Tibial artery (tissue), 4 donors: Measurements from ENCODE around the gene ARL2.

Experiments
- DNase-seq, 2 donors: peaks; one replicate each; pipeline ENCODE4 v3.0.0-alpha.2; 2019
- H3K27ac ChIP-seq, 2 donors: fragments of 200-600 bp; sonication (generic) in 1 of 2; 1 replicate in 1 of 2; 2 replicates in 1 of 2; pipeline ENCODE4 v1.5.1; 2018 to 2019; ENCODE audit warnings: mild to moderate bottlenecking in 1 of 2
- H3K27me3 ChIP-seq, 2 donors: fragments of 200-600 bp; sonication (generic) in 1 of 2; one replicate each; pipeline versions ENCODE4 v1.5.1 to v1.6.0; 2016 to 2019
- H3K36me3 ChIP-seq, 3 donors: fragments of 200-600 bp; sonication (generic) in 2 of 3; one replicate each; pipeline ENCODE4 v1.5.1; 2016 to 2019; ENCODE audit warnings: mild to moderate bottlenecking in 2 of 3
- H3K4me1 ChIP-seq, 4 donors: fragments of 200-600 bp; sonication (generic) in 2 of 4; 1 replicate in 3 of 4; 2 replicates in 1 of 4; pipeline ENCODE4 v1.5.1; 2016 to 2019
- H3K4me3 ChIP-seq, 2 donors: fragments of 200-600 bp; sonication (generic) in 1 of 2; 1 replicate in 1 of 2; 2 replicates in 1 of 2; pipeline ENCODE4 v1.5.1; 2018 to 2019; ENCODE audit warnings: mild to moderate bottlenecking in 2 of 2
- H3K9me3 ChIP-seq, 3 donors: fragments of 200-600 bp; sonication (generic) in 1 of 3; one replicate each; pipeline ENCODE4 v1.5.1; 2016 to 2019
- intact Hi-C: fragments of 100-400 bp; cut with DNase I; formaldehyde crosslinking; loops from one replicate; pipeline ENCODE4 v1.15.0; 2023; ENCODE audit warnings: low total_unique reads
- TF ChIP-seq, protein P1 (sequence below), 2 experiments: fragments of 200-600 bp in 1 of 2; fragments of 450-650 bp in 1 of 2; IDR thresholded peaks; one replicate each; pipeline ENCODE4 v1.5.1; 2017 to 2019; ENCODE audit warnings: antibody characterized with exemption in 2 of 2, mild to moderate bottlenecking in 1 of 2, moderate library complexity in 1 of 2

ARL2 gene

DNA sequence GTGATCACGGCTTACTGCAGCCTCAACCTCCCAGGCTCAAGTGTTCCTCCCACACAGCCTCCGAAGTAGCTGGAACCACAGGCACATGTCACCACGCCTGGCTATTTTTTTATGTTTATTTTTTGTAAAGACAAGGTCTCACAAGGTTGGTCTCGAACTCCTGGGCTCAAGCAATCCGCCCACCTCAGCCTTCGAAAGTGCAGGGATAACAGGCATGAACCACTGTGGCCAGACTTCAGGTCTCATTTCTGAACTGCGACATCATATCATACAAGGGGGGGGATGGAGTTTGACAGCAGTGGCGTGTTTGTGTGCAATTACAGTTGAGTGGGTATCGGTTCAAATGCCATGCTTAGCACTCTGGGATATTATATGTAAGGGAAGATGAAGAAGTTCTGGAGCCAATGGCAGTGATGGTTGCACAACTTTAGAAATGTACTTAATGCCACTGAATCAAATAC is 37.5 kb downstream of the ARL2 start:
- H3K27ac ChIP-seq: no peak overlapping the region
- peaks cover 0 to 8% of the 10 kb centered on the region in 2 donors for H3K27me3 ChIP-seq
- H3K4me3 ChIP-seq: no peak overlapping the region
- TF ChIP-seq, protein P1, sequence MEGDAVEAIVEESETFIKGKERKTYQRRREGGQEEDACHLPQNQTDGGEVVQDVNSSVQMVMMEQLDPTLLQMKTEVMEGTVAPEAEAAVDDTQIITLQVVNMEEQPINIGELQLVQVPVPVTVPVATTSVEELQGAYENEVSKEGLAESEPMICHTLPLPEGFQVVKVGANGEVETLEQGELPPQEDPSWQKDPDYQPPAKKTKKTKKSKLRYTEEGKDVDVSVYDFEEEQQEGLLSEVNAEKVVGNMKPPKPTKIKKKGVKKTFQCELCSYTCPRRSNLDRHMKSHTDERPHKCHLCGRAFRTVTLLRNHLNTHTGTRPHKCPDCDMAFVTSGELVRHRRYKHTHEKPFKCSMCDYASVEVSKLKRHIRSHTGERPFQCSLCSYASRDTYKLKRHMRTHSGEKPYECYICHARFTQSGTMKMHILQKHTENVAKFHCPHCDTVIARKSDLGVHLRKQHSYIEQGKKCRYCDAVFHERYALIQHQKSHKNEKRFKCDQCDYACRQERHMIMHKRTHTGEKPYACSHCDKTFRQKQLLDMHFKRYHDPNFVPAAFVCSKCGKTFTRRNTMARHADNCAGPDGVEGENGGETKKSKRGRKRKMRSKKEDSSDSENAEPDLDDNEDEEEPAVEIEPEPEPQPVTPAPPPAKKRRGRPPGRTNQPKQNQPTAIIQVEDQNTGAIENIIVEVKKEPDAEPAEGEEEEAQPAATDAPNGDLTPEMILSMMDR (IDR thresholded peaks at IDR 0.05): no peak
- H3K9me3 ChIP-seq: no peaks in the 10 kb centered on the region
- no peak for DNase-seq
- no peaks in the 10 kb centered on the region for H3K36me3 ChIP-seq
- peaks cover 0 to 19% (median 10%) of the 10 kb centered on the region in 4 donors for H3K4me1 ChIP-seq
- intact Hi-C loops: no loop called here

DNA sequence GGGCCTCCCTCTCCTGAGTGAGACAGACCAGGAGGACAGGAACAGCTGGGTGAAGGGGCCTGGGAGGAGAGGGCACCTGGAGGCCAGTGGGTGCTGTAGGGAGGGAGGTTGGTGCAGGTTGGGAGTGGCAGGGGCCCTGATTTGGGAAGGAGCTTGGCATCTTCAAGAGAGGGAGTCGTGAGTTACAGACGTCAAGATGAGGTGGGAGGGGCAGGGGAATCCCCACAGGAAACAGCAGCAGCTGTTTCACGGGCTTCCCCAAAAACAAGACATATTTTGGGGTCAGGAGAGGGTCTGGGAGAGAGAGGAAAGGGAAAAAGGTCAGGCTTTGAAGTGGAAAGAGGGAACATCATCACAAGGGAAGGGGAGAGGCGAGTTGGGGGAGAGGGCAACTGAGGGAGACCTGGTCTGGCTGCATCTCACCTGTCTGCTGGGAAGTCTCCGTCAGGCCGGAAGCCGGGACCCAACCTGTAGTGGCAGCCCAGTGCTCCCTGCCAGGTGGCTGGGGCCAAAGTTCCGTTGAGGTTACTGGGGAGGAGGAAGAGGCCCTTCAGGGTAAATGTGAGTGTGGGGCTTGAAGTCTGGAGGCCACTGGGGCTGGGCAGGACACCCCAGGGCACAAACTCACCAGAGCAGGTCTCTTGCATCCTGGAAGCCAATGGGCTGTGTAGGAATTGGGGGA is 40.0 kb downstream of the ARL2 start:
- Histone ChIP-seq H3K4me1 (no peaks in the 10 kb centered on the region), H3K27me3 (peaks cover 0 to 12% of the 10 kb centered on the region in 2 donors), H3K36me3 (no peaks in the 10 kb centered on the region), H3K9me3 (no peaks in the 10 kb centered on the region), H3K27ac (no peak overlapping the region), H3K4me3 (no peak overlapping the region)
- TF ChIP-seq, protein P1 (IDR thresholded peaks at IDR 0.05): no peak
- intact Hi-C loops: no loop called here
- DNase-seq: no peak

DNA sequence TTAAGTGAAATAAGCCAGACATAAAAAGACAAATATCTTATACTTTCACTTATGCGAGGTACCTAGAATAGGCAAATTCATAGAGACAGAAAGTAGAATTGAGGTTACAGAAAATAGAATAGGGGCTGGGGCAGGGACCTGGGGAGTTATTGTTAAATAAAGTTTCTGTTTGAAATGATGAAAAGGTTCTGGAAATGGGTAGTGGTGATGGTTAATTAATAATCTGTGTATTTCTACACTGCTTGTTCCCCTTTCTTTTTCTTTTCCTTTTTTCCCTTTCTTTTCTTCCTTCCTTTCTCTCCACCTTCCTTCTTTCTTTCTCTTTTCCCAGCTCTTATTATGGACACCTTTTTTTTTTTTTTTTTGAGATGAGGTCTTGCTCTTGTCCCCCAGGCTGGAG is 41.6 kb downstream of the ARL2 start:
- Histone ChIP-seq H3K27me3 (peaks cover 0 to 13% of the 10 kb centered on the region in 2 donors), H3K36me3 (no peaks in the 10 kb centered on the region), H3K4me1 (no peaks in the 10 kb centered on the region), H3K9me3 (no peaks in the 10 kb centered on the region), H3K4me3 (no peak overlapping the region), H3K27ac (no peak overlapping the region)
- DNase-seq: no peak
- intact Hi-C loops: no loop called here
- TF ChIP-seq, protein P1 (IDR thresholded peaks at IDR 0.05): no peak

DNA sequence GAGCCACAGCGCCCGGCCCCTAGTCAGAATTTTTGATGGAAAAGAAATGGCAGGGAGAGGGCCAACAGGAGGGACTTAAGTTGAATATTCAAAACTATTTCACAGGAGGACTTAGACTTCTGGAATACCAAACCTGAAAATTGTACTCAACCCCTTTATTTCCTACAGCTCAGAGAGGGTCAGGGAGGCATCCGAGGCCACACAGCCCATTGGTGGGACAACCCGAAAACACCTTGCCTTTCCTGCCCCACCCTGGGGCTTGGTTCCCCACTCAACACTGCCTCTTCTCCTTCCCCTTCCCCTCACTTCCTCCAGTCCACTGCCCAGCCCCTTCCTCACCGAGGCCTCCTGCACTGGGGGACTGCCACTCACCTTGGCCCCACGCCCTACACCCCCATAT is 43.0 kb downstream of the ARL2 start:
- H3K27me3 ChIP-seq: peaks cover 0 to 14% of the 10 kb centered on the region in 2 donors
- no peaks in the 10 kb centered on the region for H3K9me3 ChIP-seq
- H3K4me1 ChIP-seq: no peaks in the 10 kb centered on the region
- no peaks in the 10 kb centered on the region for H3K36me3 ChIP-seq
- intact Hi-C loops: no loop called here
- no peak for DNase-seq
- H3K27ac ChIP-seq: no peak overlapping the region
- TF ChIP-seq, protein P1 (IDR thresholded peaks at IDR 0.05): no peak
- H3K4me3 ChIP-seq: no peak overlapping the region

DNA sequence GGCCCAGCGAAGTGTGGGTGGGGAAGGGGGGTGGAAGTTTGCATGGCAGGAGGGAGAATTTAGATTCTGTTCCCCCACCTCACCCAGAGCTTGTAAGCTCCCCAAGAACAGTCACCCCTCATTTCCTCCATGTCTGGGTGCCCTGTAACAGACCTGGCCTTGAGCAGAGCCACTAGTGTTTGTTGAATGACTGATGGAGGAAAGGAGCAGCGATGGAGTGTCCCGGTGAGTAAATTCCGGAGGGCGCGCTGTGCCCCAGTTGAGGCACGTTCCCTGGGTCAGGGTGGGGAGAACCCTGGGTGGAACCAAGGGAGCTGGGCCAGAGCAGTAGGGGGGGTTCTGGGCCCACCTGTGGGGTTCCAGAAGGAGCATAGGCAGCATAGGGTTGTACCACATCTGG is 43.6 kb downstream of the ARL2 start:
- H3K27me3 ChIP-seq: peaks cover 0 to 12% of the 10 kb centered on the region in 2 donors
- no peak overlapping the region for H3K4me3 ChIP-seq
- no peaks in the 10 kb centered on the region for H3K9me3 ChIP-seq
- DNase-seq: no peak
- intact Hi-C loops: no loop called here
- no peaks in the 10 kb centered on the region for H3K4me1 ChIP-seq
- TF ChIP-seq, protein P1 (IDR thresholded peaks at IDR 0.05): no peak
- no peaks in the 10 kb centered on the region for H3K36me3 ChIP-seq
- no peak overlapping the region for H3K27ac ChIP-seq
